Loucy (cell line): ENCODE data around the gene HBEGF.

Source experiments
- H2AFZ ChIP-seq: fragments of 200-600 bp; sonication (generic); 2 replicates; pipeline ENCODE4 v1.6.0; 2016; ENCODE audit warnings: antibody characterized with exemption, mild to moderate bottlenecking, low read length, moderate library complexity
- H3F3A ChIP-seq: fragments of 200-600 bp; 2 replicates; pipeline ENCODE4 v1.6.0; 2016; ENCODE audit warnings: antibody characterized with exemption, low read depth, mild to moderate bottlenecking
- H3K27me3 ChIP-seq: fragments of 200-600 bp; sonication (generic); 2 replicates; pipeline ENCODE4 v1.6.1; 2014; ENCODE audit warnings: low read length, mild to moderate bottlenecking; ENCODE audit not compliant: insufficient read depth, poor library complexity, severe bottlenecking
- H3K36me3 ChIP-seq: fragments of 200-600 bp; sonication (generic); 2 replicates; pipeline ENCODE4 v1.6.1; 2016; ENCODE audit warnings: low read length; ENCODE audit not compliant: insufficient read depth
- H3K4me1 ChIP-seq: fragments of 200-600 bp; sonication (generic); 2 replicates; pipeline ENCODE4 v1.5.1; 2014; ENCODE audit warnings: low read length, mild to moderate bottlenecking; ENCODE audit not compliant: insufficient read depth, poor library complexity, severe bottlenecking
- H3K4me2 ChIP-seq: fragments of 200-600 bp; sonication (generic); 2 replicates; pipeline ENCODE4 v1.6.0; 2014; ENCODE audit warnings: antibody characterized with exemption, low read length, low read depth, mild to moderate bottlenecking; ENCODE audit not compliant: poor library complexity, severe bottlenecking
- H3K4me3 ChIP-seq: fragments of 200-600 bp; sonication (generic); 2 replicates; pipeline ENCODE4 v1.5.1; 2014; ENCODE audit warnings: low read length, mild to moderate bottlenecking, mixed read lengths; ENCODE audit not compliant: poor library complexity, severe bottlenecking
- H3K79me2 ChIP-seq: fragments of 200-600 bp; sonication (generic); 2 replicates; pipeline ENCODE4 v1.6.1; 2014; ENCODE audit warnings: low read length; ENCODE audit not compliant: insufficient read depth
- H3K9ac ChIP-seq: fragments of 200-600 bp; sonication (generic); 2 replicates; pipeline ENCODE4 v1.6.0; 2014; ENCODE audit warnings: mild to moderate bottlenecking, low read depth, low read length, moderate library complexity; ENCODE audit not compliant: poor library complexity, severe bottlenecking
- H3K9me2 ChIP-seq: fragments of 200-600 bp; sonication (generic); replicated peaks from 2 replicates; pipeline ENCODE4 v1.6.1; 2016; ENCODE audit warnings: low read depth, low read length, mixed read lengths
- H3K9me3 ChIP-seq: fragments of 200-600 bp; sonication (generic); 2 replicates; pipeline ENCODE4 v1.6.1; 2014; ENCODE audit warnings: mild to moderate bottlenecking, antibody characterized with exemption, low read length, low read depth; ENCODE audit not compliant: insufficient read depth
- H4K20me1 ChIP-seq: fragments of 200-600 bp; sonication (generic); 2 replicates; pipeline ENCODE4 v1.6.0; 2014; ENCODE audit warnings: antibody characterized with exemption, low read length, mild to moderate bottlenecking; ENCODE audit not compliant: insufficient read depth, poor library complexity, severe bottlenecking
- CTCF ChIP-seq: fragments of 200-600 bp; sonication (generic); conservative IDR thresholded peaks from 2 replicates; pipeline ENCODE4 v1.5.1; 2014; ENCODE audit warnings: mild to moderate bottlenecking, antibody characterized with exemption, low read length
- EZH2phosphoT487 ChIP-seq: fragments of 200-600 bp; IDR thresholded peaks from 2 replicates; pipeline ENCODE4 v1.6.1; 2018; ENCODE audit warnings: antibody characterized with exemption, mild to moderate bottlenecking, moderate library complexity, borderline replicate concordance

The HBEGF gene

DNA sequence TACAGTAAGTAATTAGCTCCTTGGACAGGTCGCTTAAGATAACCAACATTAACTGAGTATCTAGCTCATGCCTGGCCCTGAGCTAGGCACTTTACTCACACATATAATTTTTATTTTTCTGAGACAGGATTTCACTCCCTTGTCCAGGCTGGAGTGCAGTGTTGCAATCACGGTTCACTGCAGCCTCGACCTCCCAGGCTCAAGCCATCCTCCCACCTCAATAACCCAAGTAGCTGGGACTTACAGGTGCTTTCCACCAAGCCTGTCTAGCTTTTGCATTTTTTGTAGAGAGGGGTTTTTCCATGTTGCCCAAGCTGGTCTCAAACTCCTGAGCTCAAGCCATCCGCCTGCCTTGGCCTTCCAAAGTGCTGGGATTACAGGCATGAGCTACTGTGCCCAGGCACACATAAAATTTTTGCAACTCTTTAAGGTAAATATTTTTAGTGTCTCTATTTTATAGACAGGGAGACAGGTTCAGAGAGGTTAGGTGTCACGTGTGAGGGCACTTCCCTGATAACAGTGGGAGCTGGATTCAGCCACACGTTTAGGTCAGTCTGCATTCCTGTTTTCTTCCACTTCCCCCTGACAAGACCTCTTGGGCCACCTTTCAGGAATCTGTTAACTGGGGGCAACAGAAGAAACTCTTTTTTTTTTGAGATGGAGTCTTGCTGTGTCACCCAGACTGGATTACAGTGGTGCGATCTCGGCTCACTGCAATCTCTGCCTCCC, 18.2 kb downstream of the HBEGF start:
- H4K20me1 ChIP-seq: no peaks in the 10 kb centered on the region
- no peaks in the 10 kb centered on the region for H3K9me3 ChIP-seq
- H3K4me2 ChIP-seq: no peak overlapping the region
- H3F3A ChIP-seq: no peaks in the 10 kb centered on the region
- H3K36me3 ChIP-seq: no peaks in the 10 kb centered on the region
- H3K27me3 ChIP-seq: no peaks in the 10 kb centered on the region
- no peaks in the 10 kb centered on the region for H3K4me1 ChIP-seq
- no peaks in the 10 kb centered on the region for H3K79me2 ChIP-seq
- TF ChIP-seq CTCF: no peak
- no peak for TF ChIP-seq EZH2phosphoT487
- no peaks in the 10 kb centered on the region for H3K9me2 ChIP-seq
- H2AFZ ChIP-seq: no peak overlapping the region
- no peak overlapping the region for H3K9ac ChIP-seq
- no peak overlapping the region for H3K4me3 ChIP-seq

- Histone ChIP-seq H3K9ac (no peak overlapping the region), H3K4me1 (no peaks in the 10 kb centered on the region), H3K4me2 (no peak overlapping the region)
These were observed 18.8 kb downstream of the HBEGF start for GRCh38 chr5:140327589-140327988.

GRCh38 chr5:140325486-140325885, 20.9 kb downstream of the HBEGF start:
- Histone ChIP-seq H3K4me1 (no peaks in the 10 kb centered on the region), H3K79me2 (no peaks in the 10 kb centered on the region), H3K4me3 (no peak overlapping the region), H3K27me3 (no peaks in the 10 kb centered on the region), H3K9me3 (no peaks in the 10 kb centered on the region), H4K20me1 (no peaks in the 10 kb centered on the region), H3K4me2 (no peak overlapping the region), H3F3A (no peaks in the 10 kb centered on the region), H2AFZ (no peak overlapping the region), H3K36me3 (no peaks in the 10 kb centered on the region), H3K9ac (no peak overlapping the region), H3K9me2 (no peaks in the 10 kb centered on the region)
- TF ChIP-seq CTCF: no peak
- no peak for TF ChIP-seq EZH2phosphoT487

More at GRCh38 chr5:140327589-140327988, 18.8 kb downstream of the HBEGF start:
- no peak for TF ChIP-seq CTCF
- TF ChIP-seq EZH2phosphoT487: no peak
- Histone ChIP-seq H3F3A (no peaks in the 10 kb centered on the region), H3K4me3 (no peak overlapping the region), H3K36me3 (no peaks in the 10 kb centered on the region), H2AFZ (no peak overlapping the region), H4K20me1 (no peaks in the 10 kb centered on the region), H3K9me2 (no peaks in the 10 kb centered on the region), H3K27me3 (no peaks in the 10 kb centered on the region), H3K79me2 (no peaks in the 10 kb centered on the region), H3K9me3 (no peaks in the 10 kb centered on the region)
